ENCODE measurements around the gene PAX5. TPM values are rescaled to one million over a fixed set of nuclear protein-coding genes. Genes with fewer than 3 reads are reported as not detected.

Gene PAX5
- total RNA-seq, 2 donors from 2014 or later: 10.1 TPM; not detected in 1

DNA sequence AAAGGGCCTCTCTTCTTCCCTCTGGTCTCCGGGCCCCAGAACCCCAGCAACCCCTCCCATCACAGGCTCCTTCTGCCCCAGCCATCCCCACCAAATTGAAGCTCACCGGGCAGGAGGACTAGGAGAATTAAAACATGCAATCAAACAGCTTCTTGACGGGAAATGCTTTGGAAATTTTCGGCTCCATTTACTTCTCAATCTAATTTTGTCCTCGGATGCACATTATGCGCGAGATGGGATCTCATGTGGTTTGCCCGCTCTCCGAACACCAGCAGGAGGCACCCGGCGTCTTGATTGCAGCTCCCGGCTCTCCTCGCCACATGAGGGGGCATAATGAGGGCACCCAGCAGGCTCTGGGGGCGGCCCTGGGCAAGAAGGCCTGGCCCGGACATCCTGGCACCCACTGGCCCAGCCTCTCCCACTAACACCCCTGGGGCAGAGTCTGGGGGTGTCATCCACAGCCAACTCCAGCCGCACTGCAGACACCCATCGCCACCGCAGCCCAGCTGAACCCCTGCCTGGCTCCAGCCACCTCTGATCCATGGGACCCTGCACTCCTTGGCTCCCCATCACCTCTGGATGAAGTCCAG is 135.5 kb downstream of the PAX5 start:
- ATAC-seq (no peak), DNase-seq (no peak)
- Mint-ChIP-seq H3K27me3 (peaks cover 49% of the 10 kb centered on the region), H3K27ac (no peak overlapping the region), H3K4me1 (no peaks in the 10 kb centered on the region), H3K4me3 (no peak overlapping the region), H3K36me3 (ENCODE audit: low read depth) (no peaks in the 10 kb centered on the region)
- peaks cover 2% of the 10 kb centered on the region for H3K9me3 ChIP-seq (ENCODE audit: control insufficient read depth, low read length, poor library complexity, severe bottlenecking)

DNA sequence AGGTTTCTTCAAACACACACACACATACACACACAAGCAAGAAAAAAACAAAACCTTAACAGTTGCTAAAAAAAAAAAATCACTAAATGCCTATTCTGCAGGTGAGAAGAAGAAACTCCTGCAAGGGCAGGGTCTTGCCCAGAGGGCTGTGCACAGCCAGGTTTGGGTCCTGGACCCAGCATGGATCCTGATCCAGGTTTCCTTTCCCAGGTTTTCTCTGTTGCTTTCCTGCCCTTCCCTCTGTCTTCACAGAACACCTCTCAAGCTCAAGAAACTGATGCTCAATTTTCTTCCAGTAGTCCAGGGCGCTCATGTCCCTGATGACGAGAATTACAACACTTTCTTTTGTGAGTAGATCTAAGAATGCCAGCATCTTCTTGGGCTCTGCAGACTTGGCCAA is 136.6 kb downstream of the PAX5 start:
- peaks cover 57% of the 10 kb centered on the region for H3K27me3 Mint-ChIP-seq
- H3K27ac Mint-ChIP-seq: no peak overlapping the region
- peaks cover 2% of the 10 kb centered on the region for H3K9me3 ChIP-seq (ENCODE audit: control insufficient read depth, low read length, poor library complexity, severe bottlenecking)
- peaks cover 3% of the 10 kb centered on the region for H3K36me3 Mint-ChIP-seq (ENCODE audit: low read depth)
- no peak for ATAC-seq
- peaks cover 2% of the 10 kb centered on the region for H3K4me1 Mint-ChIP-seq
- DNase-seq: no peak
- no peak overlapping the region for H3K4me3 Mint-ChIP-seq

DNA sequence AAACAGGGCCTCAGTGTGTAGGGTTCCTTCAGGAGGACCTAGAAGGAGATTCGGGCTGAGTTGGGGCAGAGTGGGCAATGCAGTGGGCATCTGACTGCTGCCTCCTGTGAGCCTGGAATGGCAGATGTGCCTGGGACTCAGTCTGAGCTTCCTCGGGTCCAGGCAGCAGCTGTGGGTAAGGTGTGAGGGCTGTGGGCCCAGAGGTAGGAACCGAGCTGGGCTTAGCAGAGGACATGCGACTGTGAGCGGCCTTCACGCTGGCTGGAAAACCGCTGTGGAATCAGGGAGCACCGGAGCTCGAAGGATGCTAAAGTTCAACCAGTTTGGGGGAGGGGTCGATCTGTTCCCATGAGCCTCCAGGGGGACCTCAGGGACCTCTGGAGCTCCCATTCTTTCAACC is 137.0 kb downstream of the PAX5 start:
- ATAC-seq (no peak), DNase-seq (no peak)
- peaks cover 59% of the 10 kb centered on the region for H3K27me3 Mint-ChIP-seq
- no peak overlapping the region for H3K27ac Mint-ChIP-seq
- peaks cover 4% of the 10 kb centered on the region for H3K36me3 Mint-ChIP-seq (ENCODE audit: low read depth)
- no peak overlapping the region for H3K4me3 Mint-ChIP-seq
- H3K9me3 ChIP-seq (ENCODE audit: control insufficient read depth, low read length, poor library complexity, severe bottlenecking): peaks cover 2% of the 10 kb centered on the region
- H3K4me1 Mint-ChIP-seq: peaks cover 2% of the 10 kb centered on the region

DNA sequence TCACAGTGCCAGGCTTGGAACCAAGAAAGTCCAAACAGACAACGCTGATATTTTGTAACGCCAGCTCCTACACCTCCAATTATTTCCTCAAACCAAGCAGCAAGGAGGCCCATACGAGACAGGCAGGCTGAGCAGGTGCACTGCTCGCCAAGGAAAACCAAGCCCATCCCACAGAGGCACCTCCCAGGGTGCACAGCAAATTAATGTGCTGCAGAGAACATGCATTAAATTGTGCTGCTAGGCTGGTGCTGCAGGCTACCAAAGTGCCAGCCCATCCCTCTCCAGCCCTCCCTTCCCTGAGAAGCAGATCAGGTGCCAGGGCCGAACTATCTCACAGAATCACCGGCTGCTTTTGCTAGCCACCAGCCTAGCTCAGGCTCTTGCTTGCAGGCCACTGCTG is 137.8 kb downstream of the PAX5 start:
- H3K4me1 Mint-ChIP-seq: peaks cover 4% of the 10 kb centered on the region
- H3K4me3 Mint-ChIP-seq: no peak overlapping the region
- peaks cover 4% of the 10 kb centered on the region for H3K36me3 Mint-ChIP-seq (ENCODE audit: low read depth)
- DNase-seq (no peak), ATAC-seq (no peak)
- peaks cover 2% of the 10 kb centered on the region for H3K9me3 ChIP-seq (ENCODE audit: control insufficient read depth, low read length, poor library complexity, severe bottlenecking)
- H3K27me3 Mint-ChIP-seq: peaks cover 62% of the 10 kb centered on the region
- no peak overlapping the region for H3K27ac Mint-ChIP-seq

DNA sequence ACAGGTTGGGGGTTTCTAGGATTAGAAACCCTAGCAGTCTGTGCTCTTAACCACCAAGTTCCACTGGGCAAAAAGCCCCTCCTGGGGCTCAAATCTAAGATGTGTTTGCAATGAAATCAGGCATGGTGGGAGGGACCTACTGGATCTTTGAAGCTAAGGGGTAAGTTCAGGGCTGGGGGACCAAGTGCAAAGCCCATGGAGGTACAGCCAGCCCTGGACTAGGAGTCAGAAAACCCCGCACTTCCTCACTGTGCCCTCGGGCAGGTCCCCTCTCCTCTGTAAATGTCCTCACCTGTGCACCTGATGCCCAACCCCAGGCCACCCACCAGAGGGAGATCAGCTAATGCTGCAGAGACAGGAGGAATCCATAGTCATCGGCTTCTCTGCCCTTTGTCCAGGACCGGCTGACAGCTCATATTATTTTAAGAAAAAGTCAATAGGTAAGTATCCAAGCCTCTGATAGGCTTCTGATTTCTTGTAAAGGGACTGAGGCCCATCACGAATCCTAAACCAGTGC is 138.3 kb downstream of the PAX5 start:
- peaks cover 62% of the 10 kb centered on the region for H3K27me3 Mint-ChIP-seq
- H3K9me3 ChIP-seq (ENCODE audit: control insufficient read depth, low read length, poor library complexity, severe bottlenecking): peaks cover 2% of the 10 kb centered on the region
- peaks cover 4% of the 10 kb centered on the region for H3K36me3 Mint-ChIP-seq (ENCODE audit: low read depth)
- no peak for DNase-seq
- H3K4me1 Mint-ChIP-seq: peaks cover 4% of the 10 kb centered on the region
- H3K27ac Mint-ChIP-seq: no peak overlapping the region
- H3K4me3 Mint-ChIP-seq: no peak overlapping the region
- no peak for ATAC-seq

DNA sequence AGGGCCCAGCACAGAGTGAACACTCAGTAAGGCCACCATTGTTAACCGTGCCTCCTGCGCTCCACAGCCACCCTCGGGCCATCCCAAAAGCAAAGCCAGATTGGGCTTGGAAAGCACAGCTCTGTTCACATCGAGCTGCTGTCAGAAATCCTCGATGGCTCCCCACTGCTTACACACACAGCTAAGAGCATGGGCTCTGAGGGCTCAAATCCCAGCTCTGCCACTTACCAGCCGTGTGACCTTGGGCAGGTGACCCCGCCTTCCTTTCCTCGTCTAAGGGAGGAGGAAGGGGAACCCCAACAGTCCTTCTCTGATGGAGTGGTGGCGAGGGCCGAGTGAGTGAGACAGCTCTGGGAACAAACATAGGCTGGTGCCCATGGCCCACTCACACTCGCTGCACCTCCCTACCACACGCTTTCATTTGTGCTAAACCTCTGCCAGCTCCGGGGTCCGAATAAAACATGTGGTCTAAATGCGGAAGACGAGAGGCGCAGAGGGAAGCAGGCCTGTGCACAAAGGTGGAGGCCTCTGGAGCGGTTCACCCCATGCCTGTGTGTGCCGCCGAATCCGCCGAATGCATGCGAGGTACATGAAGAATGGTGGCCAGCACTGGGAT is 139.3 kb downstream of the PAX5 start:
- Mint-ChIP-seq H3K27ac (no peak overlapping the region), H3K36me3 (ENCODE audit: low read depth) (peaks cover 4% of the 10 kb centered on the region), H3K4me1 (peaks cover 4% of the 10 kb centered on the region), H3K4me3 (no peak overlapping the region), H3K27me3 (peaks cover 57% of the 10 kb centered on the region)
- DNase-seq (no peak), ATAC-seq (no peak)
- H3K9me3 ChIP-seq (ENCODE audit: control insufficient read depth, low read length, poor library complexity, severe bottlenecking): peaks cover 2% of the 10 kb centered on the region

DNA sequence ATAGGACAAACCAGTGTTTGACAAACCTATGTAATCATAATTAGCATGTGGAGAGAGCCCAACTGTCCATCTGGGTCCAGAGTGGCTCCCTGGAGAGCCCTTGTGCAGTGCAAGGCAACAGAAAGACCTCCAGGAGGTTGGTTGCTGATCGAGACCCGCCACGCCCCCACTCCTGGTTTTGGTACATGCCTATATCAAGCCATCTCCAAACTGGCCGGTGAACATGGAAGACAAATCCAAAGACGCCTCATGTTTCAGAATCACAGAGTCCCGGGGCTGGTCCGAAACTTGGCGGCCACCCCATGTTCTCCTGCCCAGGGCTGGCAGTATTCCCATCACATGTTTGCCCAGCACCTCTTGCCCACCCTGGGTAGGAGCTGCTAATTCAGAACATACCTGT is 140.2 kb downstream of the PAX5 start:
- Mint-ChIP-seq H3K27ac (no peak overlapping the region), H3K36me3 (ENCODE audit: low read depth) (peaks cover 4% of the 10 kb centered on the region), H3K4me3 (no peak overlapping the region), H3K27me3 (peaks cover 57% of the 10 kb centered on the region), H3K4me1 (peaks cover 4% of the 10 kb centered on the region)
- ATAC-seq (no peak), DNase-seq (no peak)
- peaks cover 2% of the 10 kb centered on the region for H3K9me3 ChIP-seq (ENCODE audit: control insufficient read depth, low read length, poor library complexity, severe bottlenecking)

DNA sequence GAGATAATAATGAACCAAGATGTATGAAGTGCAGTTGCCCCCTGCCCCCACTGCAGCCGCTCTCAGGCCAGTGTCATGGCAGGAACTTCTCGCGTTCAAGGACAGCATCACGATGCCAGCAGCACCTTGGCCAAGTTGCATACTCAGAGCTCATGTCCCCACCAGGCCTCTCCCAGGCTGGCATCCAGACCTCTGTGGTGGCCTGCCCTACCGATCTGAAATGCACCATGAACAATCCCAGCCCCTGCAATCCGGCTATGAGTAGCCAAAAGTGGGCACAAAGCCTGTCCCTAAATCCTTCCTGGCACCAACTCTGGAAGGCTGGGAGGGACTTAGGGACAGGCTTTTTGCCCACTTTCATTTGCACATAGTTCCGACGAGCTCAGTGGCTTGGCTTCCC is 140.9 kb downstream of the PAX5 start:
- no peak overlapping the region for H3K4me3 Mint-ChIP-seq
- no peak for DNase-seq
- H3K36me3 Mint-ChIP-seq (ENCODE audit: low read depth): peaks cover 4% of the 10 kb centered on the region
- peaks cover 4% of the 10 kb centered on the region for H3K4me1 Mint-ChIP-seq
- H3K27ac Mint-ChIP-seq: no peak overlapping the region
- H3K9me3 ChIP-seq (ENCODE audit: control insufficient read depth, low read length, poor library complexity, severe bottlenecking): peaks cover 2% of the 10 kb centered on the region
- H3K27me3 Mint-ChIP-seq: peaks cover 60% of the 10 kb centered on the region
- ATAC-seq: no peak

DNA sequence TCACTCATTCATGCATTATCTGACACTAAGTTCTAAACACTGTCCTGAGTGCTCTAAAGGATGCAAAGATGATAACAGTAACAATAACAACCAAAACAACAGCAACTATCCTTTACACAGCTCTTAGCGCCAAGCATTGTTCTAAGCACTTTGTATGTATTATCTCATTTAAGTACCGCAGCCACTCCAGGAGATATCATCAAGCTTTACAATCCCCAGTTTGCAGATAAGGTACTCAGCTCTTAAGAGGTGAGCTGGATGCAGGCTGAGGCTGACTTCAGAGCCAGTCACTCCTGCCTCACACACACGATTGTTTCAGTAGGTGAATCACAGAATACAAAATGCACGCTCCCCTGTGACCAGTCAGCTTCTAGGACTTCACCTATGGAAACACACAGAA is 141.8 kb downstream of the PAX5 start:
- ATAC-seq (no peak), DNase-seq (no peak)
- peaks cover 4% of the 10 kb centered on the region for H3K36me3 Mint-ChIP-seq (ENCODE audit: low read depth)
- H3K4me1 Mint-ChIP-seq: peaks cover 7% of the 10 kb centered on the region
- H3K4me3 Mint-ChIP-seq: no peak overlapping the region
- peaks cover 2% of the 10 kb centered on the region for H3K9me3 ChIP-seq (ENCODE audit: control insufficient read depth, low read length, poor library complexity, severe bottlenecking)
- H3K27me3 Mint-ChIP-seq: peaks cover 57% of the 10 kb centered on the region
- peak overlapping the region; percentile 2 for H3K27ac Mint-ChIP-seq

DNA sequence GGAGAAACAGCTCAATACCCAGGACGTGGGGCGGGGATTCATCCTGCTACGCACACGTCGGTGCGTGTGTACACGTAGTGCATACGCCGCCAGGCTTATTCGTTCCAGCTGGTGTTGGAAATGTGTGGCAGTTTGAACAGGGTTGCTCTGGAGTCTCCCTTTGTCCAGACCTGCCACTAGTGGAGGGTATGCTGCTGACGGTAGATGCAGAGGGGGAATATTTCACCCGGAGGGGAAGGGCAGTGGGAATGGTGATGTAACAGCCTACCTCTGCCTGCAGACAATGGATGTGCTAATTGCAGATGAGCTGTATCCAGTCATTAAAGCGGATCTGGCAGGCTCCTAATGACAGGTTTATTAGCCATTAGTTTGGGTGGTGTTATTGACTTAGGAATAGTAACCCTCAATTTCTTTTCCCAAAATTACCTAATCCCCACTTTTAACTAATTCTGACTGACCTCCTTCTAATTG is 142.7 kb downstream of the PAX5 start:
- Mint-ChIP-seq H3K4me1 (peaks cover 9% of the 10 kb centered on the region), H3K27me3 (peaks cover 57% of the 10 kb centered on the region), H3K27ac (no peak overlapping the region), H3K4me3 (no peak overlapping the region), H3K36me3 (ENCODE audit: low read depth) (peaks cover 4% of the 10 kb centered on the region)
- no peak for ATAC-seq
- no peak for DNase-seq
- H3K9me3 ChIP-seq (ENCODE audit: control insufficient read depth, low read length, poor library complexity, severe bottlenecking): peaks cover 2% of the 10 kb centered on the region

DNA sequence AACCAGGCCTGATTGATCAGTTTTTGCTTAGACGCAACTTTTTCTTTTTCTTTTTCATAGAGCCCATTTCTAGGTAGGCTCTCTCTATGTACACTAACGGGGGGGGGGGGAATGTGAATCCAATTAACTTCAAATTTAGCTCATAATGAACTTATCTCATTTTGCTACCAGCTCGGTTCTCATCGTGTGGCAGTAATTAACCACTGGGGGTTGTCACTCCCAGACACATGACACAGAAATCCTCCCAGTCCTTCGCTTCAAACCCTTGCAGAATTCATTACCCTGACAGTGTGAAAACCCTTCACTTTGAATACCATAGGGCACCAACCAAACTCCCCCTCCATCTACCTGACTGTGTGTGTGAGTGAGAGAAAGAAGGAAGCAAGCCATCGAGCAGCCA is 144.2 kb downstream of the PAX5 start:
- H3K27ac Mint-ChIP-seq: no peak overlapping the region
- ATAC-seq (no peak), DNase-seq (no peak)
- H3K27me3 Mint-ChIP-seq: peaks cover 68% of the 10 kb centered on the region
- peaks cover 9% of the 10 kb centered on the region for H3K4me1 Mint-ChIP-seq
- peaks cover 2% of the 10 kb centered on the region for H3K9me3 ChIP-seq (ENCODE audit: control insufficient read depth, low read length, poor library complexity, severe bottlenecking)
- no peak overlapping the region for H3K4me3 Mint-ChIP-seq
- peaks cover 4% of the 10 kb centered on the region for H3K36me3 Mint-ChIP-seq (ENCODE audit: low read depth)

DNA sequence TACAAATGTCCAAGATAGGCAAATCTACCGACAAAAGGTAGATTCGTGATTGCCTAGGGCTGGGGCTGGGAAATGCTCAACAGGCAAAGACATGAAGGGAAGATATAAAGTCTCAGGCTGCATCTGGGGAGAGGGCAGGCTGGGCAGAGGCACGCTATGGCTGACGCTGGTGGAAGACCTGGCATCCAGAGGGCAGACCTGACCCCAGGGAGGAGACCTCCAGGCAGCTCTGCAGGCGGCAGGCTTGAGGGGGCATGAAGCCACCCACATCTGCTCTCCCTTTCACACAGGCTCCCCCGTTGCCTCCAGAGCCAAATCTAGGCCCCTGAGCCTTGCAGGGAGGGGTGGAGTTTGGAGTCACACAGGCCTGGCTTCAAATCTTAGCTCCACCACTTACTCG is 145.5 kb downstream of the PAX5 start:
- Mint-ChIP-seq H3K4me3 (no peak overlapping the region), H3K4me1 (peaks cover 9% of the 10 kb centered on the region), H3K36me3 (ENCODE audit: low read depth) (peaks cover 6% of the 10 kb centered on the region), H3K27me3 (peaks cover 65% of the 10 kb centered on the region), H3K27ac (no peak overlapping the region)
- DNase-seq: no peak
- no peaks in the 10 kb centered on the region for H3K9me3 ChIP-seq (ENCODE audit: control insufficient read depth, low read length, poor library complexity, severe bottlenecking)
- ATAC-seq: no peak

DNA sequence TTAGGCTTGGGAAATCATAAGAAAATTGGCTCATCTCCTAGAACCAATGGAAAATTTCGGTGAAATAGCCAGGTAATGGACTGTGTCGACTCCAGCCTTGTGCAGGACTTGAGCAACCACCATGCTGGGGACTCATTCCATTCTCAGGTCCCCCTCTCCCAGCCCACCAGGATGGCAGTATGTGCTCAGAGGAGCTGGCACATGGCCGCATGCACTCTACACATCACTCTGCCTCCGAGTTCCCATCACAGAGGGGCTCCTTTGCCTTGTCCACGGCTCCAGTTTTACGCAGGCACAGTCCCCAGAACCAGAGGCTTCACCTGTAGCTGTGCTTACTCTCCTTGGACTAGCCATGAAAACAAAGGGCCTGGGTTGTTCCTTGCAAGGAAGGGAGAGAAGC is 149.3 kb downstream of the PAX5 start:
- Mint-ChIP-seq H3K27ac (no peak overlapping the region), H3K27me3 (peaks cover 55% of the 10 kb centered on the region), H3K4me1 (peaks cover 8% of the 10 kb centered on the region), H3K4me3 (no peak overlapping the region), H3K36me3 (ENCODE audit: low read depth) (peaks cover 7% of the 10 kb centered on the region)
- H3K9me3 ChIP-seq (ENCODE audit: control insufficient read depth, low read length, poor library complexity, severe bottlenecking): no peaks in the 10 kb centered on the region
- no peak for ATAC-seq
- no peak for DNase-seq

DNA sequence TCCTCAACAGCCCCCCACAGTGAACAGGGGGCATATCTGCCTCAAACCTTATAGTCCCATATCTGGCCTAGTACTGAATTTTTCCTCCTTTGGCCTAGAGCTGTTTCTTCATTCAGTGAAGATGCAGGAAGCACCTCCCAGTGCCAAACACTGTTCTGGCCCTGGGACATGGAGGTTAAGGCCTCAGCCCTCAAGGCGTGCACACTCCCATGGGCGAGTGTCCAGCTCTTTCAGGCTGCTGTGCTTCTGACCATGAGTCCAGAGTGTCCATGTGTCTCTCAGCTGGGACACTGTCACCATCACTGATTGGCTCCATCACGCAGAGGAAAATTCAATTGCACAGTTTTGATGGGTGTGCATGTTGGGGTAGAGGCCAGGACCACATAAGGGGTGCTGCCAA is 151.5 kb downstream of the PAX5 start:
- Mint-ChIP-seq H3K27me3 (peaks cover 46% of the 10 kb centered on the region), H3K36me3 (ENCODE audit: low read depth) (peaks cover 9% of the 10 kb centered on the region), H3K27ac (no peak overlapping the region), H3K4me3 (no peak overlapping the region), H3K4me1 (peaks cover 6% of the 10 kb centered on the region)
- DNase-seq (no peak), ATAC-seq (no peak)
- no peaks in the 10 kb centered on the region for H3K9me3 ChIP-seq (ENCODE audit: control insufficient read depth, low read length, poor library complexity, severe bottlenecking)

All from T-helper 17 cell (primary cell).